ENCODE results near the gene CDH5. TPM values are rescaled to one million over a fixed set of nuclear protein-coding genes. Genes with fewer than 3 reads are reported as not detected.

The CDH5 gene
- total and polyA plus RNA-seq, 2 of the 8 experiments (the other 6 are each of a cell fraction or from before 2014, with no cell fraction given) = 0.32 TPM

DNA sequence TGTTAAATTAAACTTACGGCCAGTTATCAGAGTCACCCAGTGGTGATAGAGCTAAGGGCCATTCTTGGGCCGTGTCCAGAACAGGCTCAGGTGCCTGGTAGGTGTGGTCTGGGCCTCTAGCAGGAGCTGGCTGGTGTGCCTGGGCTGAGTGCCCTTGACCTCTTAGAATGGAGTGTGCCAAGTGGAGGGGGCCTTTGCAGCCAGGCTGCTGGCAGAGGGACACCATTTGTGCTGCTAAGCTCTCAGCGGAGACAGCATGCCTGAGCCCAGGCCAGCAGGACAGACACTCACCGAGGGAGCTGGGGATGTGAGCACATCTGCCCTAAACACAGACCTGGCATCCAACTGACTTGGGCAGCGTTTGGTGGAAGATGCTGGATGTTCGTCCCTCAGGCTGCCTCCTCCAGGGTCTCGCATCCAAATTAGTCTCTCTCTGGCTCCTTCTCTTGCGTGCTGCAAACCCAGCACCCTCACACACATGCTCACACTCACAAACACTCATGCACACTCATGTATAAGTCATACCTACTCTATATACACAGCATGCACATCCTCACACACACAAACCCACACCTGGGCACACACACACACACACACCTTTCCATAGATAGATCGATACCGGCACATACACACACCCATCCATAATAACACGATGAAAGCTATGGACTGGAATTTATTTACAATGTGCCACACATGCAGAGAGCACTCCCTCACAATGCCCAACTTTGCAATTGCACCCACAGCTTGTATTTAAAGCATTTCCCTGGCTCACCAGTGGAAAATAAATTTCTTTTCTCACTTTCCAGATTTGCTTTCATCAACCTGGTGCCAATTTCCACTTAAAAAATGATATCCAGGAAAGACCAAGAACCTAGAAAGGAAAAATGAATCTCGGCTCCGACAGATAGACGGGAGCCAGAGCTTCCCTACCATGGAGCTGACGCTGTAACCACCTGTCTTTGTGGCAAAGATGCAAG, 33.6 kb upstream of the CDH5 start (continued):
- TF ChIP-seq SIRT6 (IDR thresholded peaks at IDR 0.05; ENCODE audit: low read length) (no peak), BRCA1 (IDR thresholded peaks at IDR 0.05; ENCODE audit: low read depth, low read length) (no peak), RAD21 (IDR thresholded peaks at IDR 0.05 in 1 of 2, conservative IDR thresholded peaks at IDR 0.05 in 1 of 2; ENCODE audit: low read depth in 2 of 2, low read length in 2 of 2) (no peak), GABPA (IDR thresholded peaks at IDR 0.05; ENCODE audit: borderline replicate concordance, insufficient read depth, low read length) (no peak), CHD2 (IDR thresholded peaks at IDR 0.05; ENCODE audit: low read length) (no peak), SP2 (IDR thresholded peaks at IDR 0.05; ENCODE audit: low read length) (no peak), SRF (IDR thresholded peaks at IDR 0.05; ENCODE audit: low read depth, low read length) (no peak), KDM1A (IDR thresholded peaks at IDR 0.05; ENCODE audit: borderline replicate concordance, low read length) (no peak)
- TF ChIP-seq, protein P1, sequence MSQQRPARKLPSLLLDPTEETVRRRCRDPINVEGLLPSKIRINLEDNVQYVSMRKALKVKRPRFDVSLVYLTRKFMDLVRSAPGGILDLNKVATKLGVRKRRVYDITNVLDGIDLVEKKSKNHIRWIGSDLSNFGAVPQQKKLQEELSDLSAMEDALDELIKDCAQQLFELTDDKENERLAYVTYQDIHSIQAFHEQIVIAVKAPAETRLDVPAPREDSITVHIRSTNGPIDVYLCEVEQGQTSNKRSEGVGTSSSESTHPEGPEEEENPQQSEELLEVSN (IDR thresholded peaks at IDR 0.05) = no peak
- TF ChIP-seq, protein P2, sequence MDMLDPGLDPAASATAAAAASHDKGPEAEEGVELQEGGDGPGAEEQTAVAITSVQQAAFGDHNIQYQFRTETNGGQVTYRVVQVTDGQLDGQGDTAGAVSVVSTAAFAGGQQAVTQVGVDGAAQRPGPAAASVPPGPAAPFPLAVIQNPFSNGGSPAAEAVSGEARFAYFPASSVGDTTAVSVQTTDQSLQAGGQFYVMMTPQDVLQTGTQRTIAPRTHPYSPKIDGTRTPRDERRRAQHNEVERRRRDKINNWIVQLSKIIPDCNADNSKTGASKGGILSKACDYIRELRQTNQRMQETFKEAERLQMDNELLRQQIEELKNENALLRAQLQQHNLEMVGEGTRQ (IDR thresholded peaks at IDR 0.05; ENCODE audit: low read length) = no peak
